ENCODE results near the gene PCLO. TPM values are rescaled to one million over a fixed set of nuclear protein-coding genes. Genes with fewer than 3 reads are reported as not detected.
"Not testable (repeated sequence)": the region's sequence is repeated elsewhere in the genome, so short reads cannot be mapped to it uniquely, and the experiment has no call there.

Gene PCLO
- total RNA-seq, 1 donor from 2014 or later, result 10.8 TPM

DNA sequence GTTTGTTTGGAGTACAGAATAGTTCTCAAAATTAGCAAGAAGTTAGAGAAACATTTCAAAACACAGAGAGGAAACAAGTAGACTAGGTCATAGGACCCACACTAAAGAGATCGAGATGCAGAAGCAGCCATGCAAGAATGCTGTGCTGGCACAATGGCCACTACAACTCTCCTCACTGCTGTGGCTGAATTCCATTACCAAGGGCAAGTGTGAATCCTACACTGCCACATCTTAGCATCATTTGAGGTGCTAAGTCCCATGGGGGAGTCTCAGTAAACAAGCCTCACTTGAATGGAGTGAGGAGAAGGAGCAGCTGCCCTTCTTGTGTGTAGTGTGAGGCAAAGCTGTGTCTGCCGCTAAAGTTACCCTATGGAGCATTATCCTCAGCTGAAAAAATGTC is 56.7 kb downstream of the PCLO start:
- Histone ChIP-seq H3K4me1 (no peaks in the 10 kb centered on the region), H3K4me3 (no peak overlapping the region), H3K9me3 (no peaks in the 10 kb centered on the region), H3K36me3 (no peaks in the 10 kb centered on the region), H3K27ac (no peak overlapping the region), H3K27me3 (no peaks in the 10 kb centered on the region)
- no peak for DNase-seq (ENCODE audit: extremely low spot score in 2 of 2)
- no peak for TF ChIP-seq POLR2A (IDR thresholded peaks at IDR 0.05)
- intact Hi-C loops (cut with DNase I), result no loop called here

DNA sequence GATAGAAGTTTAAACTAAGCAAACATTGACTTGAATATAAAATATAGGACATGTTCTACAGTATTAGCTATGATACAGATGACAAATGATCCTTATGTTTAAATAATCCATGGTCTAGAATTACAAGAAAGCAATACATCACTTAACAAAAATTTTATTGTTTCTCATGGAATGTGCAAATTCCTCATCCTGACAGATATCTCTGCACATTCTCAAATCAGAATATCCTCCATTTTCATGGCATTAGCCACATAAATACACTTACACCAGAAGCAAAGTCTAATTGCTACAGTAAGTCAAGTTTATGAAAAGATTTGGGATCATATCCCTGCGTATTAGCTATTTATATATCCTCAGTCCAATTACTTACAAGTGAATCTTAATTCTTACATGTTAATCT is 57.6 kb downstream of the PCLO start:
- H3K4me3 ChIP-seq, result no peak overlapping the region
- intact Hi-C loops (cut with DNase I), result no loop called here
- no peaks in the 10 kb centered on the region for H3K9me3 ChIP-seq
- no peak overlapping the region for H3K27ac ChIP-seq
- H3K36me3 ChIP-seq, result no peaks in the 10 kb centered on the region
- H3K27me3 ChIP-seq, result no peaks in the 10 kb centered on the region
- DNase-seq (ENCODE audit: extremely low spot score in 2 of 2), result no peak
- H3K4me1 ChIP-seq, result no peaks in the 10 kb centered on the region
- no peak for TF ChIP-seq POLR2AphosphoS5 (IDR thresholded peaks at IDR 0.05; ENCODE audit: insufficient read depth in 1 of 2, low read depth in 1 of 2)
- TF ChIP-seq POLR2A (IDR thresholded peaks at IDR 0.05), result no peak
- no peak for TF ChIP-seq CTCF (IDR thresholded peaks at IDR 0.05)

DNA sequence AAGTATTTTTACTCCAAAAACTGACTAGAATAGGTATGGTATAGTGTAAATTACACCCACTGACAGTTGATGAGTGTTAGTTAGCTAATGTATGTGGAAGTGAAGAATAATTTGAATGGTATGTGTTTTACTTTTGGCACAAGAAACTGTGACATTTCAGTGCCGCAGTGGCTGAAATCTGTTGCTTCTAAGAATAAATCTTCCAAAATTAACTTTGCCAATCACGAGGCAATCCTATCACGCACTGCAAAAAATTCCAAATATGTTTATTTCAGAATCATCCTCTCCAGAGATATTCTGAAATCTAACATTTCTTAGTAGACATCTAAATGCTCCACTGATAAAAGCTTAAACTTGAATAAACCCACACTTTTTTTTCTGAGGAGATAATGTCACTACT is 61.2 kb downstream of the PCLO start:
- TF ChIP-seq CTCF (IDR thresholded peaks at IDR 0.05) (no peak), POLR2AphosphoS5 (IDR thresholded peaks at IDR 0.05; ENCODE audit: insufficient read depth in 1 of 2, low read depth in 1 of 2) (no peak), POLR2A (IDR thresholded peaks at IDR 0.05) (no peak)
- Histone ChIP-seq H3K4me3 (no peak overlapping the region), H3K27ac (no peak overlapping the region), H3K9me3 (no peaks in the 10 kb centered on the region), H3K27me3 (no peaks in the 10 kb centered on the region), H3K36me3 (no peaks in the 10 kb centered on the region), H3K4me1 (no peaks in the 10 kb centered on the region)
- no peak for DNase-seq (ENCODE audit: extremely low spot score in 2 of 2)
- intact Hi-C loops (cut with DNase I), result no loop called here

- no peaks in the 10 kb centered on the region for H3K27me3 ChIP-seq
- no peak overlapping the region for H3K27ac ChIP-seq
- H3K4me1 ChIP-seq, result no peaks in the 10 kb centered on the region
- H3K36me3 ChIP-seq, result no peaks in the 10 kb centered on the region
- intact Hi-C loops (cut with DNase I), result no loop called here
- H3K4me3 ChIP-seq, result no peak overlapping the region
- H3K9me3 ChIP-seq, result no peaks in the 10 kb centered on the region
- DNase-seq (ENCODE audit: extremely low spot score in 2 of 2), result no peak
- TF ChIP-seq CTCF (IDR thresholded peaks at IDR 0.05), result no peak
- TF ChIP-seq POLR2A (IDR thresholded peaks at IDR 0.05), result no peak
- TF ChIP-seq POLR2AphosphoS5 (IDR thresholded peaks at IDR 0.05; ENCODE audit: insufficient read depth in 1 of 2, low read depth in 1 of 2), result no peak
Observed at GRCh38 chr7:83096065-83096580, 66.6 kb downstream of the PCLO start.

DNA sequence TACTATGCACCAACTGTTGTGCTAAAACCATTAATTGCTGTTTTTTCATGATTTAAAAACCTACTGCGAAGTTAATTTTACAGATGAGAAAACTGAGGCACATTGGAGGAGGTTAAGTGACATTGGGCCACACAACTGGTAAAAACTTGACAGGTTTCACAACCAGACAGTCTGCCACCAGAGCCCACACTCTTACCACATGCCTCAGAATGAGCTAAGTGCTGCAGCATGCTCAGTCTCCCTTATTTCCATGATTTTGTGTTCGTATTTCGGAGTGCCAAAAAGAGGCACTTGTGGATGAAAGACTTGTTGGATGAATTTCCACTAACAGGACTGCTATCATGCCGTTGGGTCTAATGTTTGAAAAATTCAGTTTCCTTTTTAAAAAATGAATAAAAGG is 77.4 kb downstream of the PCLO start:
- Histone ChIP-seq H3K4me3 (no peak overlapping the region), H3K4me1 (no peaks in the 10 kb centered on the region), H3K27ac (no peak overlapping the region), H3K9me3 (no peaks in the 10 kb centered on the region), H3K27me3 (no peaks in the 10 kb centered on the region), H3K36me3 (no peaks in the 10 kb centered on the region)
- intact Hi-C loops (cut with DNase I), result no loop called here
- no peak for DNase-seq (ENCODE audit: extremely low spot score in 2 of 2)
- TF ChIP-seq CTCF (IDR thresholded peaks at IDR 0.05) (no peak), POLR2AphosphoS5 (IDR thresholded peaks at IDR 0.05; ENCODE audit: insufficient read depth in 1 of 2, low read depth in 1 of 2) (no peak)

- DNase-seq (ENCODE audit: extremely low spot score in 2 of 2); H3K4me3 ChIP-seq; H3K27ac ChIP-seq; H3K27me3 ChIP-seq; H3K4me1 ChIP-seq; intact Hi-C loops (cut with DNase I); H3K9me3 ChIP-seq; H3K36me3 ChIP-seq: not testable (repeated sequence)
Observed at GRCh38 chr7:83079879-83080278, 82.8 kb downstream of the PCLO start.

Measured in vagina (tissue), 2 donors.